K562 (cell line): ENCODE data around the gene SLX9. TPM values are rescaled to one million over a fixed set of nuclear protein-coding genes. Genes with fewer than 3 reads are reported as not detected.

Experiments used
- ATAC-seq: fragments of 200-7000 bp; cut with Tn5 transposase; 3 replicates; pipeline ENCODE4 v1.9.1; 2020; ENCODE audit warnings: moderate library complexity
- BruUV-seq: library from RNA; stranded (reverse); fragments of 400-500 nt; replicated peaks from 2 replicates; lab custom pipeline; 2021; lab: Mats Ljungman, UMichigan
- CTCF ChIA-PET: fragments of 300-600 bp; formaldehyde crosslinking; extraction: SDS; loops from one replicate; lab custom pipeline; 2021; ENCODE audit warnings: low intra/inter-chr PET ratio; lab: Yijun Ruan, JAX
- POLR2A ChIA-PET: fragments of 300-600, 350-650 bp; sonication (Branson Sonifier 250); formaldehyde crosslinking; extraction: SDS; loops from one replicate; lab custom pipeline; 2021; ENCODE audit warnings: antibody characterized with exemption, inconsistent platforms; lab: Yijun Ruan, JAX
- DNase-seq, 4 experiments: peaks; one replicate each; pipeline versions ENCODE4 v3.0.0 to v3.0.0-alpha.2; 2011 to 2018; ENCODE audit warnings: low spot score in 3 of 4, mixed read lengths in 3 of 4; ENCODE audit errors: extremely low read depth in 1 of 4
- FAIRE-seq: peaks from 2 replicates; lab custom pipeline; 2011; peaks lifted over from hg19 to GRCh38; lab: Jason Lieb, UNC
- H2AFZ ChIP-seq: 2 replicates; pipeline ENCODE4 v1.6.0; 2011; ENCODE audit warnings: low read depth, low read length, control low read depth, inconsistent platforms
- H3K27ac ChIP-seq: fragments of 200-600 bp; 3 replicates; pipeline ENCODE4 v1.8.0; 2011; ENCODE audit warnings: low read depth, mild to moderate bottlenecking, control low read depth, inconsistent platforms, low read length, moderate library complexity, mixed read lengths; ENCODE audit errors: extremely low read depth
- H3K27me3 ChIP-seq, 2 experiments: fragments of 300-600 bp in 1 of 2; 2 replicates in 1 of 2; 3 replicates in 1 of 2; pipeline versions ENCODE4 v1.6.0 to v1.8.0; 2011; ENCODE audit warnings: inconsistent platforms in 2 of 2, low read length in 2 of 2, mild to moderate bottlenecking in 1 of 2, mixed read lengths in 1 of 2, moderate library complexity in 1 of 2; ENCODE audit not compliant: control insufficient read depth in 2 of 2, insufficient read depth in 2 of 2
- H3K36me3 ChIP-seq: fragments of 300-600 bp; 3 replicates; pipeline ENCODE4 v1.8.0; 2011; ENCODE audit warnings: mild to moderate bottlenecking, low read length, inconsistent platforms; ENCODE audit not compliant: control insufficient read depth, insufficient read depth
- H3K4me1 ChIP-seq, 2 experiments: fragments of 200-600 bp in 1 of 2; replicated peaks in 1 of 2; 2 replicates in 1 of 2; 3 replicates in 1 of 2; pipeline versions ENCODE4 v1.5.1 to v1.8.0; 2011; ENCODE audit warnings: inconsistent platforms in 2 of 2, low read length in 2 of 2, mild to moderate bottlenecking in 1 of 2, mixed read lengths in 1 of 2, moderate library complexity in 1 of 2; ENCODE audit not compliant: control insufficient read depth in 2 of 2, insufficient read depth in 2 of 2
- H3K4me2 ChIP-seq: 2 replicates; pipeline ENCODE4 v1.6.1; 2011; ENCODE audit warnings: low read length, control low read depth, inconsistent platforms, mixed read lengths; ENCODE audit not compliant: insufficient read depth
- H3K4me3 ChIP-seq: fragments of 200-600 bp; sonication (generic), shearing (Covaris generic); 2 replicates; pipeline ENCODE4 v1.5.1; 2016; ENCODE audit warnings: control low read depth, inconsistent platforms
- H3K79me2 ChIP-seq: fragments of 200-600 bp; 3 replicates; pipeline ENCODE4 v1.8.0; 2011; ENCODE audit warnings: low read length, inconsistent platforms; ENCODE audit not compliant: control insufficient read depth, insufficient read depth
- H3K9ac ChIP-seq, 2 experiments: 2 replicates each; pipeline versions ENCODE4 v1.6.0 to v1.6.1; 2011; ENCODE audit warnings: low read depth in 2 of 2, low read length in 2 of 2, control low read depth in 1 of 2, inconsistent platforms in 1 of 2, mild to moderate bottlenecking in 1 of 2, mixed read lengths in 1 of 2; ENCODE audit not compliant: insufficient read depth in 1 of 2
- H3K9me1 ChIP-seq: one replicate; pipeline ENCODE4 v1.6.0; 2011; ENCODE audit warnings: inconsistent platforms, mild to moderate bottlenecking, low read length, moderate library complexity; ENCODE audit not compliant: control insufficient read depth, insufficient read depth
- H3K9me3 ChIP-seq: replicated peaks from 2 replicates; pipeline ENCODE4 v1.5.1; 2011; ENCODE audit warnings: low read depth, low read length, inconsistent platforms; ENCODE audit not compliant: control insufficient read depth, insufficient read depth
- H4K20me1 ChIP-seq: replicated peaks from 2 replicates; pipeline ENCODE4 v1.6.1; 2011; ENCODE audit warnings: low read length, inconsistent platforms, mixed read lengths; ENCODE audit not compliant: control insufficient read depth, insufficient read depth
- ARID3A ChIP-seq: IDR thresholded peaks from 2 replicates; pipeline ENCODE4 v1.6.1; 2012; ENCODE audit warnings: low read depth, low read length, improper control_type of control experiment, borderline replicate concordance
- DIDO1 ChIP-seq: fragments of 450-650 bp; IDR thresholded peaks from 2 replicates; pipeline ENCODE4 v1.6.1; 2016; ENCODE audit warnings: low read depth, missing biosample characterization, missing genetic modification characterization
- ZNF76 ChIP-seq: fragments of 250-450 bp; sonication (Bioruptor Pico); IDR thresholded peaks from 2 replicates; pipeline ENCODE4 v1.4.0; 2020; ENCODE audit warnings: mild to moderate bottlenecking, moderate library complexity, borderline replicate concordance
- WGBS: fragments of 100-300 bp; shearing (Covaris generic); methylation state at CpG from one replicate; pipeline ENCODE4 v1.1.6; 2016; ENCODE audit warnings: low coverage, mixed read lengths; ENCODE audit not compliant: insufficient coverage; ENCODE audit errors: missing lambda C conversion rate; 5-methylcytosine and 5-hydroxymethylcytosine counted together
- in situ Hi-C: fragments of 300-500 bp; cut with MboI; formaldehyde crosslinking; loops from 4 replicates; pipeline ENCODE4 v1.15.0; 2018; ENCODE audit warnings: inconsistent platforms, mixed read lengths
- intact Hi-C: fragments of 100-400 bp; cut with micrococcal nuclease; formaldehyde crosslinking; loops from 2 replicates; pipeline ENCODE4 v1.14.2; 2022
- polyA plus RNA-seq, 8 experiments: library from polyadenylated mRNA; depleted of rRNA in 4 of 8; stranded (reverse) in 5 of 8; unstranded in 3 of 8; fragments of >200 nt; fragmentation: Nextera tagmentation in 2 of 8; fragmentation: Illumina TruSeq in 1 of 8; extraction: Ambion mirVana in 2 of 8; extraction: Trizol in 1 of 8; gene quantifications; 2 replicates each; pipeline versions ENCODE4 v1.2.1 to v1.2.3, GENCODE V29; 2011 to 2014; ENCODE audit warnings: inconsistent platforms in 1 of 8, missing spikeins in 1 of 8
- total RNA-seq, 7 experiments: library from RNA; depleted of rRNA in 6 of 7; stranded (reverse); fragments of >200 nt in 6 of 7; fragmentation: Illumina TruSeq in 2 of 7; extraction: Trizol in 2 of 7; gene quantifications; 2 replicates each; pipeline versions ENCODE4 v1.2.1 to v1.2.3, GENCODE V29; 2011 to 2021; ENCODE audit warnings: low replicate concordance in 1 of 7
- TF ChIP-seq, protein P1 (sequence below): fragments of 200-600 bp; sonication (generic); IDR thresholded peaks from one replicate; pipeline ENCODE4 v1.6.1; 2012; ENCODE audit warnings: mild to moderate bottlenecking, low read depth, low read length, inconsistent platforms

SLX9 gene
- total and polyA plus RNA-seq, 9 of the 15 experiments (the other 6 are each of a cell fraction or from before 2014, with no cell fraction given), result 1.2 to 75.5 (median 16.5) TPM

- Histone ChIP-seq H3K79me2 (peaks cover 27% of the 10 kb centered on the region), H2AFZ (no peak overlapping the region), H3K9me1 (no peaks in the 10 kb centered on the region), H3K4me3 (no peak overlapping the region), H3K27ac (no peak overlapping the region; the same call in 2 of the 3 replicates), H3K9ac (peak overlapping the region in 1 of 2 experiments; percentile 76; a peak in 2 of 4 replicates), H3K4me1 (peaks cover 5 to 55% of the 10 kb centered on the region in 2 experiments; a peak in 4 of 5 replicates), H3K36me3 (peaks cover 92% of the 10 kb centered on the region), H3K27me3 (no peaks in the 10 kb centered on the region), H3K4me2 (no peak overlapping the region), H4K20me1 (peaks cover 22% of the 10 kb centered on the region), H3K9me3 (no peaks in the 10 kb centered on the region)
- ChIA-PET POLR2A (no interaction called here), CTCF (no interaction called here)
- DNase-seq (no peak), FAIRE-seq (no peak), ATAC-seq (no peak)
- no TSS peak for BruUV-seq
- in situ Hi-C loops, result loop anchor here (25.0 kb wide), 1 partner anchor 870 kb away; no protein-coding TSS in a partner anchor
- 97% methylated on average over 27 of the region's 38 CpGs for WGBS
- intact Hi-C loops, result no loop called here
- TF ChIP-seq DIDO1 (no peak), ARID3A (no peak), ZNF76 (CRISPR knock-in tag) (no peak)
- TF ChIP-seq, protein P1, sequence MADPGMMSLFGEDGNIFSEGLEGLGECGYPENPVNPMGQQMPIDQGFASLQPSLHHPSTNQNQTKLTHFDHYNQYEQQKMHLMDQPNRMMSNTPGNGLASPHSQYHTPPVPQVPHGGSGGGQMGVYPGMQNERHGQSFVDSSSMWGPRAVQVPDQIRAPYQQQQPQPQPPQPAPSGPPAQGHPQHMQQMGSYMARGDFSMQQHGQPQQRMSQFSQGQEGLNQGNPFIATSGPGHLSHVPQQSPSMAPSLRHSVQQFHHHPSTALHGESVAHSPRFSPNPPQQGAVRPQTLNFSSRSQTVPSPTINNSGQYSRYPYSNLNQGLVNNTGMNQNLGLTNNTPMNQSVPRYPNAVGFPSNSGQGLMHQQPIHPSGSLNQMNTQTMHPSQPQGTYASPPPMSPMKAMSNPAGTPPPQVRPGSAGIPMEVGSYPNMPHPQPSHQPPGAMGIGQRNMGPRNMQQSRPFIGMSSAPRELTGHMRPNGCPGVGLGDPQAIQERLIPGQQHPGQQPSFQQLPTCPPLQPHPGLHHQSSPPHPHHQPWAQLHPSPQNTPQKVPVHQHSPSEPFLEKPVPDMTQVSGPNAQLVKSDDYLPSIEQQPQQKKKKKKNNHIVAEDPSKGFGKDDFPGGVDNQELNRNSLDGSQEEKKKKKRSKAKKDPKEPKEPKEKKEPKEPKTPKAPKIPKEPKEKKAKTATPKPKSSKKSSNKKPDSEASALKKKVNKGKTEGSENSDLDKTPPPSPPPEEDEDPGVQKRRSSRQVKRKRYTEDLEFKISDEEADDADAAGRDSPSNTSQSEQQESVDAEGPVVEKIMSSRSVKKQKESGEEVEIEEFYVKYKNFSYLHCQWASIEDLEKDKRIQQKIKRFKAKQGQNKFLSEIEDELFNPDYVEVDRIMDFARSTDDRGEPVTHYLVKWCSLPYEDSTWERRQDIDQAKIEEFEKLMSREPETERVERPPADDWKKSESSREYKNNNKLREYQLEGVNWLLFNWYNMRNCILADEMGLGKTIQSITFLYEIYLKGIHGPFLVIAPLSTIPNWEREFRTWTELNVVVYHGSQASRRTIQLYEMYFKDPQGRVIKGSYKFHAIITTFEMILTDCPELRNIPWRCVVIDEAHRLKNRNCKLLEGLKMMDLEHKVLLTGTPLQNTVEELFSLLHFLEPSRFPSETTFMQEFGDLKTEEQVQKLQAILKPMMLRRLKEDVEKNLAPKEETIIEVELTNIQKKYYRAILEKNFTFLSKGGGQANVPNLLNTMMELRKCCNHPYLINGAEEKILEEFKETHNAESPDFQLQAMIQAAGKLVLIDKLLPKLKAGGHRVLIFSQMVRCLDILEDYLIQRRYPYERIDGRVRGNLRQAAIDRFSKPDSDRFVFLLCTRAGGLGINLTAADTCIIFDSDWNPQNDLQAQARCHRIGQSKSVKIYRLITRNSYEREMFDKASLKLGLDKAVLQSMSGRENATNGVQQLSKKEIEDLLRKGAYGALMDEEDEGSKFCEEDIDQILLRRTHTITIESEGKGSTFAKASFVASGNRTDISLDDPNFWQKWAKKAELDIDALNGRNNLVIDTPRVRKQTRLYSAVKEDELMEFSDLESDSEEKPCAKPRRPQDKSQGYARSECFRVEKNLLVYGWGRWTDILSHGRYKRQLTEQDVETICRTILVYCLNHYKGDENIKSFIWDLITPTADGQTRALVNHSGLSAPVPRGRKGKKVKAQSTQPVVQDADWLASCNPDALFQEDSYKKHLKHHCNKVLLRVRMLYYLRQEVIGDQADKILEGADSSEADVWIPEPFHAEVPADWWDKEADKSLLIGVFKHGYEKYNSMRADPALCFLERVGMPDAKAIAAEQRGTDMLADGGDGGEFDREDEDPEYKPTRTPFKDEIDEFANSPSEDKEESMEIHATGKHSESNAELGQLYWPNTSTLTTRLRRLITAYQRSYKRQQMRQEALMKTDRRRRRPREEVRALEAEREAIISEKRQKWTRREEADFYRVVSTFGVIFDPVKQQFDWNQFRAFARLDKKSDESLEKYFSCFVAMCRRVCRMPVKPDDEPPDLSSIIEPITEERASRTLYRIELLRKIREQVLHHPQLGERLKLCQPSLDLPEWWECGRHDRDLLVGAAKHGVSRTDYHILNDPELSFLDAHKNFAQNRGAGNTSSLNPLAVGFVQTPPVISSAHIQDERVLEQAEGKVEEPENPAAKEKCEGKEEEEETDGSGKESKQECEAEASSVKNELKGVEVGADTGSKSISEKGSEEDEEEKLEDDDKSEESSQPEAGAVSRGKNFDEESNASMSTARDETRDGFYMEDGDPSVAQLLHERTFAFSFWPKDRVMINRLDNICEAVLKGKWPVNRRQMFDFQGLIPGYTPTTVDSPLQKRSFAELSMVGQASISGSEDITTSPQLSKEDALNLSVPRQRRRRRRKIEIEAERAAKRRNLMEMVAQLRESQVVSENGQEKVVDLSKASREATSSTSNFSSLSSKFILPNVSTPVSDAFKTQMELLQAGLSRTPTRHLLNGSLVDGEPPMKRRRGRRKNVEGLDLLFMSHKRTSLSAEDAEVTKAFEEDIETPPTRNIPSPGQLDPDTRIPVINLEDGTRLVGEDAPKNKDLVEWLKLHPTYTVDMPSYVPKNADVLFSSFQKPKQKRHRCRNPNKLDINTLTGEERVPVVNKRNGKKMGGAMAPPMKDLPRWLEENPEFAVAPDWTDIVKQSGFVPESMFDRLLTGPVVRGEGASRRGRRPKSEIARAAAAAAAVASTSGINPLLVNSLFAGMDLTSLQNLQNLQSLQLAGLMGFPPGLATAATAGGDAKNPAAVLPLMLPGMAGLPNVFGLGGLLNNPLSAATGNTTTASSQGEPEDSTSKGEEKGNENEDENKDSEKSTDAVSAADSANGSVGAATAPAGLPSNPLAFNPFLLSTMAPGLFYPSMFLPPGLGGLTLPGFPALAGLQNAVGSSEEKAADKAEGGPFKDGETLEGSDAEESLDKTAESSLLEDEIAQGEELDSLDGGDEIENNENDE, result no peak
Observed at GRCh38 chr21:44967082-44968047, 27.5 kb downstream of the SLX9 start.
